OCI-LY3 (cell line): ENCODE data around the gene SYNPO.

Experiments used
- H2AFZ ChIP-seq: fragments of 200-600, 300-600 bp; shearing (Covaris generic); 2 replicates; pipeline ENCODE4 v1.6.0; 2014; ENCODE audit warnings: antibody characterized with exemption, low read depth, low read length
- H3K27ac ChIP-seq: fragments of 200-600, 300-600 bp; sonication (generic); 2 replicates; pipeline ENCODE4 v1.5.1; 2014; ENCODE audit warnings: mild to moderate bottlenecking, low read length, moderate library complexity, mixed read lengths
- H3K27me3 ChIP-seq: fragments of 200-600, 300-600 bp; sonication (generic); 2 replicates; pipeline ENCODE4 v1.6.1; 2014; ENCODE audit warnings: low read depth, low read length, mixed read lengths
- H3K36me3 ChIP-seq: fragments of 200-600, 300-600 bp; sonication (generic); replicated peaks from 2 replicates; pipeline ENCODE3; 2014; ENCODE audit warnings: low read depth, low read length, mixed read lengths
- H3K4me1 ChIP-seq: fragments of 300-600, 200-600 bp; sonication (generic); 2 replicates; pipeline ENCODE4 v1.6.1; 2014; ENCODE audit warnings: low read length, mixed read lengths
- H3K4me2 ChIP-seq: fragments of 200-600, 300-600 bp; sonication (generic); 2 replicates; pipeline ENCODE4 v1.6.1; 2014; ENCODE audit warnings: low read length, mixed read lengths
- H3K4me3 ChIP-seq: fragments of 300-600, 200-600 bp; sonication (generic); 2 replicates; pipeline ENCODE4 v1.5.1; 2014; ENCODE audit warnings: antibody characterized with exemption, mild to moderate bottlenecking, low read length, moderate library complexity
- H3K79me2 ChIP-seq: fragments of 300-600, 200-600 bp; shearing (Covaris generic); 2 replicates; pipeline ENCODE4 v1.6.1; 2014; ENCODE audit warnings: mild to moderate bottlenecking, low read length, mixed read lengths
- H3K9ac ChIP-seq: fragments of 300-600, 200-600 bp; shearing (Covaris generic); 2 replicates; pipeline ENCODE4 v1.6.0; 2014; ENCODE audit warnings: mild to moderate bottlenecking, low read length, moderate library complexity
- H3K9me3 ChIP-seq: fragments of 200-600, 300-600 bp; shearing (Covaris generic); 2 replicates; pipeline ENCODE4 v1.6.1; 2014; ENCODE audit warnings: low read length, mixed read lengths; ENCODE audit not compliant: insufficient read depth
- H4K20me1 ChIP-seq: fragments of 200-600, 300-600 bp; sonication (generic); 2 replicates; pipeline ENCODE4 v1.6.1; 2016; ENCODE audit warnings: low read length, mixed read lengths; ENCODE audit not compliant: insufficient read depth
- EZH2phosphoT487 ChIP-seq: fragments of 200-600 bp; shearing (Covaris generic); IDR thresholded peaks from 2 replicates; pipeline ENCODE4 v1.6.1; 2018; ENCODE audit warnings: antibody characterized with exemption, mixed run types, low read depth
- TF ChIP-seq, protein P1 (sequence below): fragments of 200-600, 300-600 bp; sonication (generic); IDR thresholded peaks from 2 replicates; pipeline ENCODE4 v1.5.1; 2014; ENCODE audit warnings: antibody characterized with exemption, low read length, low read depth

Gene SYNPO

GRCh38 chr5:150618588-150619281 lies 21.7 kb upstream of the SYNPO start:
- TF ChIP-seq, protein P1, sequence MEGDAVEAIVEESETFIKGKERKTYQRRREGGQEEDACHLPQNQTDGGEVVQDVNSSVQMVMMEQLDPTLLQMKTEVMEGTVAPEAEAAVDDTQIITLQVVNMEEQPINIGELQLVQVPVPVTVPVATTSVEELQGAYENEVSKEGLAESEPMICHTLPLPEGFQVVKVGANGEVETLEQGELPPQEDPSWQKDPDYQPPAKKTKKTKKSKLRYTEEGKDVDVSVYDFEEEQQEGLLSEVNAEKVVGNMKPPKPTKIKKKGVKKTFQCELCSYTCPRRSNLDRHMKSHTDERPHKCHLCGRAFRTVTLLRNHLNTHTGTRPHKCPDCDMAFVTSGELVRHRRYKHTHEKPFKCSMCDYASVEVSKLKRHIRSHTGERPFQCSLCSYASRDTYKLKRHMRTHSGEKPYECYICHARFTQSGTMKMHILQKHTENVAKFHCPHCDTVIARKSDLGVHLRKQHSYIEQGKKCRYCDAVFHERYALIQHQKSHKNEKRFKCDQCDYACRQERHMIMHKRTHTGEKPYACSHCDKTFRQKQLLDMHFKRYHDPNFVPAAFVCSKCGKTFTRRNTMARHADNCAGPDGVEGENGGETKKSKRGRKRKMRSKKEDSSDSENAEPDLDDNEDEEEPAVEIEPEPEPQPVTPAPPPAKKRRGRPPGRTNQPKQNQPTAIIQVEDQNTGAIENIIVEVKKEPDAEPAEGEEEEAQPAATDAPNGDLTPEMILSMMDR = no peak
- TF ChIP-seq EZH2phosphoT487 = no peak
- H2AFZ ChIP-seq = no peak overlapping the region
- H3K36me3 ChIP-seq = no peaks in the 10 kb centered on the region
- no peaks in the 10 kb centered on the region for H4K20me1 ChIP-seq
- peaks cover 13% of the 10 kb centered on the region for H3K4me1 ChIP-seq
- no peak overlapping the region for H3K9ac ChIP-seq
- H3K4me2 ChIP-seq = no peak overlapping the region
- no peak overlapping the region for H3K4me3 ChIP-seq
- no peaks in the 10 kb centered on the region for H3K9me3 ChIP-seq
- peaks cover 20% of the 10 kb centered on the region for H3K27me3 ChIP-seq
- no peaks in the 10 kb centered on the region for H3K79me2 ChIP-seq
- no peak overlapping the region for H3K27ac ChIP-seq

DNA sequence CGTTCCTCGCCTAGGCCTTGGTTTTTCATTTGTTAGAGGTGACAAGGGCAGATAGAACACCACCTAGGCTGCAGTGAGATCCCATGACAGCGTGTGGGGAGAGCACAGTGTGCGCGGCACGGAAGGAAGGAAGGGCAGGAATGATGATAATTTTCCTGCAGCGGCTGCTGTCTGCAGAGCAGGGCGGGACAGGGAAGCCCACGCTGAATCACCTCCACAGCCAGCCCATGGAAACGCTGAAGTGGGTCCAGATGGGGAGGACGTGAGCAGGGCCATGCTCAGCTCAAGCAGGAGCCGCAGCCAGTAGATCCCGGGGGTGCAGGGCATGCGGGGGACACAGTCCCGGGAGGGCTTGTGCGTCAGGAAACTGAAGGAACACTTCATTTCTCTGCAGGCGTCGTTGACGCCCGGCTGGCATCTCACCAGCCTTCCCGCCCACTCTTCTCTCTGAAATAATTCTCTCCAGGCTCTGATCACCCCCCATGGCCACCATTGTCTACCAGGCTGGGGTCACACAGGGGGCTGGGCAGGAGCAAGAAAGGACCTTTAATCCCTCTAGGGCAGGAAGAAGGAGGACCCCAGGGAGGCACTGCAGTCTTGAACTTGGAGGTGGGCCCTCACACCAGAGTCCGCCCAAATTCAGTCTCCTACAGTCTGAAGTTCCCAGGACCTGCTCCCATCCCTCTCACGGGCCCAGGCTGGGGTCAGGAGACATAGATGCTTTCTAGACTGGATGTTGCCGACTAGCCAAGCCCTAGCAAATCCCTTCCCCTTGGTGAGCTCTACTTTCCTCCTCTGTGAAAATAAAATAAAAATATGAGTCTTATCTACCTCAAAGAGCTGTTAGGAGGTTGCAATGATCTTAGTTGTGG lies 20.9 kb upstream of the SYNPO start:
- peaks cover 20% of the 10 kb centered on the region for H3K27me3 ChIP-seq
- H3K4me1 ChIP-seq = peaks cover 19% of the 10 kb centered on the region
- no peaks in the 10 kb centered on the region for H3K79me2 ChIP-seq
- no peaks in the 10 kb centered on the region for H3K9me3 ChIP-seq
- no peak overlapping the region for H3K4me3 ChIP-seq
- no peak overlapping the region for H3K4me2 ChIP-seq
- H2AFZ ChIP-seq = no peak overlapping the region
- no peak overlapping the region for H3K9ac ChIP-seq
- H3K36me3 ChIP-seq = no peaks in the 10 kb centered on the region
- no peak for TF ChIP-seq EZH2phosphoT487
- TF ChIP-seq, protein P1 = no peak
- no peak overlapping the region for H3K27ac ChIP-seq
- no peaks in the 10 kb centered on the region for H4K20me1 ChIP-seq

- no peaks in the 10 kb centered on the region for H4K20me1 ChIP-seq
- H3K36me3 ChIP-seq = no peaks in the 10 kb centered on the region
- H3K4me2 ChIP-seq = no peak overlapping the region
- H3K9ac ChIP-seq = no peak overlapping the region
- H3K4me1 ChIP-seq = peaks cover 29% of the 10 kb centered on the region
- no peak overlapping the region for H3K27ac ChIP-seq
- peaks cover 7% of the 10 kb centered on the region for H3K27me3 ChIP-seq
- no peak overlapping the region for H3K4me3 ChIP-seq
- H3K9me3 ChIP-seq = no peaks in the 10 kb centered on the region
- H3K79me2 ChIP-seq = peaks cover 12% of the 10 kb centered on the region
- no peak overlapping the region for H2AFZ ChIP-seq
- TF ChIP-seq EZH2phosphoT487 = no peak
- TF ChIP-seq, protein P1 = no peak
Measured at GRCh38 chr5:150621301-150621700, 19.2 kb upstream of the SYNPO start.

DNA sequence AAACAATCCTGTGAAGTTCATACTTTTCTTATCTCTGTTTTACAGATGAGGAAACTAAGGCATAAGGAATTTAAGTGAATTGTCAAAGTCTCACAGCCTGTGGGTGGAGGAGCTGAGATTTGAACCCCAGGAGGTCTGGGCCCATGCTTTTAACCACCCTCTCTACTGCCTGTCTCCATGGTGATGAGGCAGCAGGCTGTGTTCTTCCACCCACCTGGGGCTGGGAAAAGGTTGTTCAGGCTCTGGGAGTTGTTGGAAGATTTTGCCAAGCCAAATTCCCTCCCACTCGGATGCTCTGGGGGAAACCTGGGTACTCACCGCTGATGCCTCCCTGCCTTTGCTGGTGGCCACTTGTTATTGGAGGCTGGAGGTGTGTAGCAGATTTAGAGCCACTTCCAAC lies 18.3 kb upstream of the SYNPO start:
- H3K4me1 ChIP-seq = peaks cover 37% of the 10 kb centered on the region
- no peak for TF ChIP-seq EZH2phosphoT487
- TF ChIP-seq, protein P1 = no peak
- H3K9me3 ChIP-seq = no peaks in the 10 kb centered on the region
- H4K20me1 ChIP-seq = no peaks in the 10 kb centered on the region
- no peak overlapping the region for H3K4me2 ChIP-seq
- peaks cover 20% of the 10 kb centered on the region for H3K79me2 ChIP-seq
- no peak overlapping the region for H2AFZ ChIP-seq
- H3K36me3 ChIP-seq = peaks cover 6% of the 10 kb centered on the region
- H3K27me3 ChIP-seq = no peaks in the 10 kb centered on the region
- H3K9ac ChIP-seq = no peak overlapping the region
- H3K27ac ChIP-seq = no peak overlapping the region
- no peak overlapping the region for H3K4me3 ChIP-seq
